H9 (cell line): Measurements from ENCODE around the gene MAP3K7. TPM values are rescaled to one million over a fixed set of nuclear protein-coding genes. Genes with fewer than 3 reads are reported as not detected.

ENCODE experiments used
- DNase-seq: peaks from one replicate; pipeline ENCODE4 v3.0.0-alpha.2; 2017
- H2AFZ ChIP-seq: one replicate; pipeline ENCODE4 v1.6.1; 2013; ENCODE audit warnings: mild to moderate bottlenecking, low read length, control low read depth, moderate library complexity
- H2AK5ac ChIP-seq: 2 replicates; pipeline ENCODE4 v1.6.1; 2013; ENCODE audit warnings: low read length, control low read depth, mixed read lengths; ENCODE audit not compliant: insufficient read length
- H2BK120ac ChIP-seq: one replicate; pipeline ENCODE4 v1.6.1; 2013; ENCODE audit warnings: low read depth, mild to moderate bottlenecking, low read length, control low read depth, inconsistent platforms; ENCODE audit not compliant: poor library complexity, severe bottlenecking
- H2BK12ac ChIP-seq: 2 replicates; pipeline ENCODE4 v1.6.1; 2013; ENCODE audit warnings: low read length, control low read depth, mixed read lengths, low read depth; ENCODE audit not compliant: insufficient read length
- H2BK15ac ChIP-seq: 2 replicates; pipeline ENCODE4 v1.6.1; 2013; ENCODE audit warnings: low read depth, low read length, control low read depth
- H2BK20ac ChIP-seq: one replicate; pipeline ENCODE4 v1.6.1; 2013; ENCODE audit warnings: low read depth, mild to moderate bottlenecking, low read length, control low read depth, inconsistent platforms; ENCODE audit not compliant: poor library complexity, severe bottlenecking
- H2BK5ac ChIP-seq: 2 replicates; pipeline ENCODE4 v1.6.1; 2013; ENCODE audit warnings: low read length, control low read depth, mixed read lengths; ENCODE audit not compliant: insufficient read length
- H3K14ac ChIP-seq: 2 replicates; pipeline ENCODE4 v1.6.1; 2013; ENCODE audit warnings: low read length, control low read depth; ENCODE audit not compliant: insufficient read depth
- H3K18ac ChIP-seq: 2 replicates; pipeline ENCODE4 v1.6.1; 2013; ENCODE audit warnings: low read depth, mild to moderate bottlenecking, mixed read lengths, low read length, control low read depth; ENCODE audit not compliant: insufficient read length
- H3K23ac ChIP-seq: 2 replicates; pipeline ENCODE4 v1.6.1; 2013; ENCODE audit warnings: low read length, control low read depth, mixed read lengths, low read depth; ENCODE audit not compliant: insufficient read length
- H3K23me2 ChIP-seq: 2 replicates; pipeline ENCODE4 v1.6.1; 2013; ENCODE audit warnings: low read depth, mild to moderate bottlenecking, mixed read lengths, low read length, control low read depth; ENCODE audit not compliant: insufficient read length, poor library complexity, severe bottlenecking
- H3K27ac ChIP-seq: 2 replicates; pipeline ENCODE4 v1.5.1; 2013; ENCODE audit warnings: low read length, control low read depth, mixed read lengths, low read depth; ENCODE audit not compliant: insufficient read length
- H3K27me3 ChIP-seq: 2 replicates; pipeline ENCODE4 v1.6.1; 2013; ENCODE audit warnings: low read length, control low read depth, inconsistent platforms; ENCODE audit not compliant: insufficient read depth
- H3K4ac ChIP-seq: 2 replicates; pipeline ENCODE4 v1.6.1; 2013; ENCODE audit warnings: low read depth, mild to moderate bottlenecking, control low read depth, inconsistent platforms, low read length, moderate library complexity
- H3K4me1 ChIP-seq: 2 replicates; pipeline ENCODE4 v1.6.1; 2013; ENCODE audit warnings: low read length, control low read depth, inconsistent platforms; ENCODE audit not compliant: insufficient read depth
- H3K4me2 ChIP-seq: 2 replicates; pipeline ENCODE4 v1.6.1; 2013; ENCODE audit warnings: low read length, control low read depth, mixed read lengths; ENCODE audit not compliant: insufficient read length, insufficient read depth
- H3K56ac ChIP-seq: 2 replicates; pipeline ENCODE4 v1.6.1; 2013; ENCODE audit warnings: low read depth, mild to moderate bottlenecking, mixed read lengths, low read length, control low read depth; ENCODE audit not compliant: insufficient read length
- H3K79me1 ChIP-seq: 2 replicates; pipeline ENCODE4 v1.6.1; 2013; ENCODE audit warnings: low read depth, mild to moderate bottlenecking, moderate library complexity, low read length, control low read depth, inconsistent platforms; ENCODE audit not compliant: insufficient read depth, poor library complexity, severe bottlenecking
- H3K79me2 ChIP-seq: 2 replicates; pipeline ENCODE4 v1.6.1; 2013; ENCODE audit warnings: low read length, control low read depth, inconsistent platforms; ENCODE audit not compliant: insufficient read depth
- H3K9ac ChIP-seq: 2 replicates; pipeline ENCODE4 v1.6.1; 2013; ENCODE audit warnings: low read length, control low read depth, mixed read lengths; ENCODE audit not compliant: insufficient read length; ENCODE audit errors: extremely low read depth
- H3K9me3 ChIP-seq: one replicate; pipeline ENCODE4 v1.6.1; 2013; ENCODE audit warnings: low read depth, low read length, inconsistent platforms; ENCODE audit not compliant: control insufficient read depth
- H3T11ph ChIP-seq: one replicate; pipeline ENCODE4 v1.6.1; 2013; ENCODE audit warnings: mild to moderate bottlenecking, low read length, control low read depth, inconsistent platforms
- H4K20me1 ChIP-seq: one replicate; pipeline ENCODE4 v1.6.1; 2013; ENCODE audit not compliant: control insufficient read depth, insufficient read length, insufficient read depth
- H4K5ac ChIP-seq: 2 replicates; pipeline ENCODE4 v1.6.1; 2013; ENCODE audit warnings: low read depth, mild to moderate bottlenecking, mixed read lengths, low read length, control low read depth; ENCODE audit not compliant: insufficient read length
- H4K8ac ChIP-seq: replicated peaks from 2 replicates; pipeline ENCODE4 v1.6.1; 2013; ENCODE audit warnings: low read length, control low read depth, mixed read lengths, low read depth; ENCODE audit not compliant: insufficient read length
- H4K91ac ChIP-seq: 2 replicates; pipeline ENCODE4 v1.6.1; 2013; ENCODE audit warnings: low read depth, mild to moderate bottlenecking, moderate library complexity, mixed read lengths, low read length, control low read depth; ENCODE audit not compliant: insufficient read length
- H3K27ac Mint-ChIP-seq, 3 experiments: 2 replicates in 2 of 3; 3 replicates in 1 of 3; pipeline ENCODE4 v1.8.0; 2020 to 2021; ENCODE audit warnings: mixed read lengths in 3 of 3, mild to moderate bottlenecking in 1 of 3, moderate library complexity in 1 of 3
- H3K27me3 Mint-ChIP-seq: 2 replicates; pipeline ENCODE4 v1.8.0; 2021; ENCODE audit warnings: low read depth, mild to moderate bottlenecking, moderate library complexity, mixed read lengths
- H3K36me3 Mint-ChIP-seq, 3 experiments: 2 replicates in 2 of 3; 3 replicates in 1 of 3; pipeline ENCODE4 v1.8.0; 2020 to 2021; ENCODE audit warnings: low read depth in 3 of 3, mixed read lengths in 3 of 3; ENCODE audit not compliant: insufficient read depth in 1 of 3
- H3K4me1 Mint-ChIP-seq, 2 experiments: 2 replicates each; pipeline ENCODE4 v1.8.0; 2020; ENCODE audit warnings: mixed read lengths in 2 of 2
- H3K4me3 Mint-ChIP-seq, 2 experiments: 2 replicates in 1 of 2; 3 replicates in 1 of 2; pipeline ENCODE4 v1.8.0; 2020 to 2021; ENCODE audit warnings: mild to moderate bottlenecking in 2 of 2, mixed read lengths in 2 of 2, moderate library complexity in 1 of 2
- H3K9me3 Mint-ChIP-seq, 2 experiments: 2 replicates in 1 of 2; 3 replicates in 1 of 2; pipeline ENCODE4 v1.8.0; 2020; ENCODE audit warnings: mild to moderate bottlenecking in 2 of 2, mixed read lengths in 2 of 2, moderate library complexity in 1 of 2
- CTCF ChIP-seq: fragments of 200-600 bp; sonication (generic); conservative IDR thresholded peaks from 3 replicates; pipeline ENCODE4 v1.8.0; 2021; ENCODE audit warnings: antibody characterized with exemption, mild to moderate bottlenecking
- WGBS: extraction: QIAGEN DNeasy Blood & Tissue Kit; methylation state at CpG from one replicate; pipeline ENCODE4 v1.1.7; 2013; ENCODE audit warnings: missing lambda C conversion rate, low lambda C conversion rate, mixed read lengths; ENCODE audit not compliant: insufficient read length; ENCODE audit errors: extremely low coverage; 5-methylcytosine and 5-hydroxymethylcytosine counted together
- total RNA-seq: library from RNA; stranded (reverse); gene quantifications from 2 replicates; pipeline ENCODE4 v1.2.1, GENCODE V29; 2021

MAP3K7 gene
- total RNA-seq, 1 experiment from 2014 or later = 31.3 TPM

- Histone ChIP-seq H3K14ac (no peak overlapping the region), H4K91ac (no peak overlapping the region), H3K56ac (no peak overlapping the region), H4K20me1 (no peaks in the 10 kb centered on the region), H2BK12ac (no peak overlapping the region), H3K18ac (no peak overlapping the region), H2BK15ac (no peak overlapping the region), H3K79me2 (no peaks in the 10 kb centered on the region), H3K27me3 (no peaks in the 10 kb centered on the region), H4K8ac (no peak overlapping the region), H3K27ac (no peak overlapping the region), H2BK120ac (no peak overlapping the region), H2BK5ac (no peak overlapping the region), H3K4me2 (no peak overlapping the region), H3K79me1 (no peaks in the 10 kb centered on the region), H3K9me3 (no peaks in the 10 kb centered on the region), H4K5ac (no peak overlapping the region), H3K23me2 (no peaks in the 10 kb centered on the region), H3T11ph (no peak overlapping the region), H2AFZ (no peak overlapping the region), H2BK20ac (no peak overlapping the region), H3K4ac (no peak overlapping the region), H2AK5ac (no peak overlapping the region), H3K23ac (no peak overlapping the region), H3K4me1 (no peaks in the 10 kb centered on the region), H3K9ac (no peak overlapping the region)
- peaks cover 4 to 9% (median 4%) of the 10 kb centered on the region in 3 experiments; a peak in 5 of 7 replicates for H3K36me3 Mint-ChIP-seq
- H3K4me1 Mint-ChIP-seq = no peaks in the 10 kb centered on the region
- DNase-seq = no peak
- TF ChIP-seq CTCF = no peak
- no peak overlapping the region for H3K4me3 Mint-ChIP-seq
- peak overlapping the region in 1 of 3 experiments; percentile 54; a peak in 2 of 7 replicates for H3K27ac Mint-ChIP-seq
- no peaks in the 10 kb centered on the region for H3K27me3 Mint-ChIP-seq
- no CpG with 5 or more reads among the region's 4 CpGs for WGBS
- no peaks in the 10 kb centered on the region for H3K9me3 Mint-ChIP-seq
These were observed 50.4 kb downstream of the MAP3K7 start for GRCh38 chr6:90536520-90536919.
